SK-N-SH (cell line): ENCODE results near the gene CYP21A2. TPM values are rescaled to one million over a fixed set of nuclear protein-coding genes. Genes with fewer than 3 reads are reported as not detected.

Experiments
- ELF1 ChIP-seq: IDR thresholded peaks from 2 replicates; pipeline ENCODE4 v1.4.0; 2012
- FOXM1 ChIP-seq: IDR thresholded peaks from 2 replicates; pipeline ENCODE4 v1.4.0; 2012; ENCODE audit warnings: low read depth, mild to moderate bottlenecking
- MAX ChIP-seq: IDR thresholded peaks from 2 replicates; pipeline ENCODE4 v1.4.0; 2012; ENCODE audit warnings: low read depth
- MXI1 ChIP-seq: IDR thresholded peaks from 2 replicates; pipeline ENCODE4 v1.6.1; 2012; ENCODE audit warnings: mild to moderate bottlenecking, low read depth, low read length, improper control_type of control experiment
- NRF1 ChIP-seq: IDR thresholded peaks from 2 replicates; pipeline ENCODE4 v1.6.1; 2012; ENCODE audit warnings: low read depth, mild to moderate bottlenecking, low read length
- PBX3 ChIP-seq: IDR thresholded peaks from 2 replicates; pipeline ENCODE4; 2012
- RAD21 ChIP-seq: IDR thresholded peaks from 2 replicates; pipeline ENCODE4 v1.6.1; 2012; ENCODE audit warnings: mild to moderate bottlenecking, low read length
- RFX5 ChIP-seq: IDR thresholded peaks from 2 replicates; pipeline ENCODE4 v1.6.1; 2012; ENCODE audit warnings: mild to moderate bottlenecking, improper control_type of control experiment, low read length
- ZBTB33 ChIP-seq: IDR thresholded peaks from 2 replicates; pipeline ENCODE4 v1.4.0; 2012; ENCODE audit warnings: low read depth, borderline replicate concordance
- polyA plus RNA-seq, 3 experiments: library from polyadenylated mRNA; depleted of rRNA; stranded (reverse); fragments of >200 nt; gene quantifications; 2 replicates each; pipeline ENCODE4 v1.2.3, GENCODE V29; 2012
- TF ChIP-seq, protein P1 (sequence below): IDR thresholded peaks from 2 replicates; pipeline ENCODE4 v1.6.1; 2012; ENCODE audit warnings: mild to moderate bottlenecking, low read depth, low read length, moderate library complexity
- TF ChIP-seq, protein P2 (sequence below): fragments of 200-600 bp; sonication (generic); IDR thresholded peaks from 2 replicates; pipeline ENCODE4 v1.6.1; 2017; ENCODE audit warnings: antibody characterized with exemption, mild to moderate bottlenecking, moderate library complexity

Gene CYP21A2
- polyA plus RNA-seq, 1 of the 3 experiments (the other 2 are of a cell fraction), result not detected

GRCh38 chr6:32047539-32047854, 9.3 kb downstream of the CYP21A2 start (continued):
- TF ChIP-seq, protein P1, sequence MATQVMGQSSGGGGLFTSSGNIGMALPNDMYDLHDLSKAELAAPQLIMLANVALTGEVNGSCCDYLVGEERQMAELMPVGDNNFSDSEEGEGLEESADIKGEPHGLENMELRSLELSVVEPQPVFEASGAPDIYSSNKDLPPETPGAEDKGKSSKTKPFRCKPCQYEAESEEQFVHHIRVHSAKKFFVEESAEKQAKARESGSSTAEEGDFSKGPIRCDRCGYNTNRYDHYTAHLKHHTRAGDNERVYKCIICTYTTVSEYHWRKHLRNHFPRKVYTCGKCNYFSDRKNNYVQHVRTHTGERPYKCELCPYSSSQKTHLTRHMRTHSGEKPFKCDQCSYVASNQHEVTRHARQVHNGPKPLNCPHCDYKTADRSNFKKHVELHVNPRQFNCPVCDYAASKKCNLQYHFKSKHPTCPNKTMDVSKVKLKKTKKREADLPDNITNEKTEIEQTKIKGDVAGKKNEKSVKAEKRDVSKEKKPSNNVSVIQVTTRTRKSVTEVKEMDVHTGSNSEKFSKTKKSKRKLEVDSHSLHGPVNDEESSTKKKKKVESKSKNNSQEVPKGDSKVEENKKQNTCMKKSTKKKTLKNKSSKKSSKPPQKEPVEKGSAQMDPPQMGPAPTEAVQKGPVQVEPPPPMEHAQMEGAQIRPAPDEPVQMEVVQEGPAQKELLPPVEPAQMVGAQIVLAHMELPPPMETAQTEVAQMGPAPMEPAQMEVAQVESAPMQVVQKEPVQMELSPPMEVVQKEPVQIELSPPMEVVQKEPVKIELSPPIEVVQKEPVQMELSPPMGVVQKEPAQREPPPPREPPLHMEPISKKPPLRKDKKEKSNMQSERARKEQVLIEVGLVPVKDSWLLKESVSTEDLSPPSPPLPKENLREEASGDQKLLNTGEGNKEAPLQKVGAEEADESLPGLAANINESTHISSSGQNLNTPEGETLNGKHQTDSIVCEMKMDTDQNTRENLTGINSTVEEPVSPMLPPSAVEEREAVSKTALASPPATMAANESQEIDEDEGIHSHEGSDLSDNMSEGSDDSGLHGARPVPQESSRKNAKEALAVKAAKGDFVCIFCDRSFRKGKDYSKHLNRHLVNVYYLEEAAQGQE, result no peak
- TF ChIP-seq RFX5, result no peak
- no peak for TF ChIP-seq MXI1
- TF ChIP-seq ZBTB33, result no peak
- no peak for TF ChIP-seq NRF1
- no peak for TF ChIP-seq RAD21
- no peak for TF ChIP-seq ELF1
- no peak for TF ChIP-seq MAX
- no peak for TF ChIP-seq FOXM1
- TF ChIP-seq, protein P2, sequence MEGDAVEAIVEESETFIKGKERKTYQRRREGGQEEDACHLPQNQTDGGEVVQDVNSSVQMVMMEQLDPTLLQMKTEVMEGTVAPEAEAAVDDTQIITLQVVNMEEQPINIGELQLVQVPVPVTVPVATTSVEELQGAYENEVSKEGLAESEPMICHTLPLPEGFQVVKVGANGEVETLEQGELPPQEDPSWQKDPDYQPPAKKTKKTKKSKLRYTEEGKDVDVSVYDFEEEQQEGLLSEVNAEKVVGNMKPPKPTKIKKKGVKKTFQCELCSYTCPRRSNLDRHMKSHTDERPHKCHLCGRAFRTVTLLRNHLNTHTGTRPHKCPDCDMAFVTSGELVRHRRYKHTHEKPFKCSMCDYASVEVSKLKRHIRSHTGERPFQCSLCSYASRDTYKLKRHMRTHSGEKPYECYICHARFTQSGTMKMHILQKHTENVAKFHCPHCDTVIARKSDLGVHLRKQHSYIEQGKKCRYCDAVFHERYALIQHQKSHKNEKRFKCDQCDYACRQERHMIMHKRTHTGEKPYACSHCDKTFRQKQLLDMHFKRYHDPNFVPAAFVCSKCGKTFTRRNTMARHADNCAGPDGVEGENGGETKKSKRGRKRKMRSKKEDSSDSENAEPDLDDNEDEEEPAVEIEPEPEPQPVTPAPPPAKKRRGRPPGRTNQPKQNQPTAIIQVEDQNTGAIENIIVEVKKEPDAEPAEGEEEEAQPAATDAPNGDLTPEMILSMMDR, result no peak
- TF ChIP-seq PBX3, result no peak
